NCI-H748 (cell line): ENCODE measurements around the gene STUM.
"Not testable (repeated sequence)": the region's sequence is repeated elsewhere in the genome, so short reads cannot be mapped to it uniquely, and the experiment has no call there.

Source experiments
- DNase-seq: peaks from one replicate; lab custom pipeline; 2025; ENCODE audit not compliant: unreplicated experiment; lab: John Stamatoyannopoulos, UW

The STUM gene, protein sequence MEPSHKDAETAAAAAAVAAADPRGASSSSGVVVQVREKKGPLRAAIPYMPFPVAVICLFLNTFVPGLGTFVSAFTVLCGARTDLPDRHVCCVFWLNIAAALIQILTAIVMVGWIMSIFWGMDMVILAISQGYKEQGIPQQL

DNA sequence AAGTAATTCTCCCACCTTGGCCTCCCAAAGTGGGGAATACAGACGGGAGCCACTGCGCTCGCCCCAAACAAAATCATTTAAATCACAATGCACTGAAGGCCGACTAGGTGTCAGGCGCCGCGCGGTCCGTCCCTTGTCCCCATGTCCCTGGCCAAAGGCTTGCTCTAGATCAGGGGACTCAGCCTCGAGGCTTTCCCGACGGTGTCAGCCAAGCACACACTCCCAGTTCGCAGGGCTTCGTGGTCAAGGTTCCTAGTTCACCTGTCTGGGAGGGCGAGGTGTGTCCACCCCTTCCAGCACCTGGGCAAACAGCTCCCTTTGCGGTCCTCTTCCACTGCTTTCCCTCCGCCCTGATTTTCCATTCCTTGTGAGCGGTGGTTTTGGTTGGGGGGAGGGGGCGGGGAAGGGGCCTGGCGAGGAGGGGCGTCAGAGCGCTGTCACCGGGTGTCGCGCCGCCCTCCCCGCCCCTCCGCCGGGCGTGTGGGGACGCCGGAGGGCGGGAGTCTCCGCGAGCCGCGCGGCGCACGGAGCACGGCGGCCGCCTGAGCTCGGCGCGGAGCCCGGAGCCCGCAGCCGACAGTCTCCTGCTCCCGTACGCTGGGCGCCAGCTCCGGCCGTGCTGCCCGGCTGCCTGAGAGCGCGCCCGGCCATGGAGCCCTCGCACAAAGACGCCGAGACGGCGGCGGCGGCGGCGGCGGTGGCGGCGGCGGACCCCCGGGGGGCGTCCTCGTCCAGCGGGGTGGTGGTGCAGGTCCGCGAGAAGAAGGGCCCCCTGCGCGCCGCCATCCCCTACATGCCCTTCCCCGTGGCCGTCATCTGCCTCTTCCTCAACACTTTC lies at the start of gene STUM:
STUM (plus strand) TSS at position 509 of the 838 bp plus-strand sequence; CDS start at position 650, 141 bp downstream.
- peak; percentile 65 for DNase-seq

- DNase-seq: not testable (repeated sequence)
These were observed 48.9 kb upstream of the STUM start for GRCh38 chr1:226499699-226500098.

DNA sequence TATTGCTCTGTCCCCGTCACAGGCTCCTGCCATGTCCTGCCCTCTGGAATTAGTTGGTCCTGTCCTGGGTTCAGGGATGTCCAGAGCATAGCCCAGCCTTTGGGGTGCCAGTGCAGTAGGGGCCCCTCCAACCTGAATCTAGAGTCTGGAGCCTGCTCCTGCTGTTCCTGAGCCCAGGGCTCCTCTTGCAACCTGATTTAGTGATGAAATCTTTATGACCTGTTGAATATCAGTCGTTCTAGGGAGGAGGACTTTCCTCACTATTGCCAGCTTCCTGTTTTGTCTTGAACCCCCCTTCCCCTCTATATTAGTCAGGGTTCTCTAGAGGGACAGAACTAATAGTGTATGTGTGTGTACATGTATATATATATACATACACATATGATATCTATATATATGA lies 42.5 kb upstream of the STUM start:
- no peak for DNase-seq

- no peak for DNase-seq
These were observed 41.6 kb upstream of the STUM start for GRCh38 chr1:226506921-226507320.

GRCh38 chr1:226510453-226510852 lies 38.1 kb upstream of the STUM start:
- DNase-seq: no peak

GRCh38 chr1:226511296-226511695 lies 37.3 kb upstream of the STUM start:
- DNase-seq: no peak

- no peak for DNase-seq
These were observed 36.4 kb upstream of the STUM start for GRCh38 chr1:226512076-226512728.

DNA sequence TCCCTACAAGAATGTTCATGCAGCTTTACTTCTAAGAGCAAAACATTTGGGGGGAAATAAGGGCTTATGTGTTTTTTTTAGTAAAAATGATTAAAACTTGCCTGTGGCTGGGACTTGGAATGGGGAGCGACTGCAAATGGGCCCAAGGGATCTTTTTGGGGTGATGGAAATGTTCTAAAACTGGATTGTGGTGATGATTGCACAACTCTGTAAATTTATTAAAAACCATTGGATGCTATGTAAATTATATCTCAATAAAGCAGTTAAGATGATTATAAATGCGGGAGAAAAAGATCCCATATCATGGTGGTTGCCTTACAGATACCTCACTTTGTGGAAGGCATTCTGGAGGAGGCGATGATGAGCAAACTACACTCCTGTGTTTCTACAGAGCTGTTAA lies 30.2 kb upstream of the STUM start:
- no peak for DNase-seq

- no peak for DNase-seq
These were observed 29.4 kb upstream of the STUM start for GRCh38 chr1:226519135-226519534.

GRCh38 chr1:226519716-226520598 lies 28.6 kb upstream of the STUM start:
- peak; percentile 24 for DNase-seq

DNA sequence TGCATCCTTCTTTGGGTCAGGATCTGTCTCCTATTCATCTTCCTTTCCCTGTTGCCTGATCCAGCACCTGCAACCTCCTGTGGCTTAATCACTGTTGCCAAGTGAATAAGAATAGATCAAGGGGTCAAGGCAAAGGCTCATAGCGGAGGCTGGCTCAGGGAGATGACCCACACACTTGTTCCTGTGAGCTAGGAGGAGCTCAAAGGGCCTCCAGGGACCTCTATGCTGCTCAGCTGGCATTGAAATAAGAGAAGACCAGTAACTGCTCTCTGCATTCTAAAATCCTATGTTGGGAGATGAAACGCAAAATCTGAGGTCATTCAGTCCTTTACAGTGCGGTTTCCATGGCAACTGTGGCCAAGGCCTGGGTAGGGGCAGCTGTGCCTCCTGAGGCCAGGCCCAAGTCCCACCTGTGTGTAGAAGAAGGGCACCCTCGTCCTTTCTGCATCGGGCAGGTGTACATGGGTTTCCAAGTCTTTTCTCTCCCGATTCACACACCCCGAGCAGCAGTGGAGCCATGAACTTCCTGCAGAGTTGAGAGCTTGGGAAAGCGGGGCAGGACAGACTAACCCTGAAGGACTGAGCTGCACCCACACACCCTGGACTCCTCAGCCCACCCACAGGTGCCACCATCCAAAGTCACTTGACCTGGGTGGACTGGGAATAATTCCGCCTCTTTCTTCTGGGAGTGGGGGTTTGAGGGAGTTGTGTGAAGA lies 27.8 kb upstream of the STUM start:
- DNase-seq: peak; percentile 32

DNA sequence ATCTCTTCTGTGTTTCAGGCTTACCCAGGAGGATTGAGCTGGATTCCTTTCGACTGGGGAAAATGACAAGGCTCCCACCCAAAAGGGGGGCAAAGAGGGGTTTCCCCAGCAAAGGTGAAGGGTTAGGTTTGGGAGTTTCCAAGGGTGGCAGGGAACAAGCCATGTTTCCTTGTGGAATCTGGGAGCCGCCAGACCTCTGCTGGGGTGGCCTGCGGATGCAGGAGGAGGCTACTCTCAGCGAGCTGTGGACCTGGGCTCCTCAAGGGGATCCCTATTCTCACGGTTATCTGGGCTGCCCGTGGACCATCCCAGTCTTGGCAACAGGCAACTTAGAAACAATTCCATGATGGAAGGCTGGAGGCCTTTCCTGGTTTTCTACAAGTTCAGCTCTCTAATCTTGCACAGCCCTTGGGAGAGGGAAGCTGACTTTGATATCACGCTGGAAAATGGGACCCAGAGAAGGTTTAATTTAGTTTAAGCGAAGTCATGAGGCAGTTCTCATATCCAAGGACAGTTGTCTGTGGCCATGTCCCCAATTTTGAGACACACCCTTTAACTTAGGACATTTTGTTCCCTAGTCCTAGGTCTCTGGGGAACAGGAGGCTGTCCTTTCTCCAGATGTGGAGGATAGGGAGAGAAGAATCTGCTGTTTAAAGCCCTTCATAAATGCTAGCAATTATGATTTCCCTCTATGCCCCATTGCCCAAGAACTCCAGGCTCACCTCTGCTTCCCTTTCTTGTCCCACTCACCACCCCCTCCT lies 24.7 kb upstream of the STUM start:
- no peak for DNase-seq

DNA sequence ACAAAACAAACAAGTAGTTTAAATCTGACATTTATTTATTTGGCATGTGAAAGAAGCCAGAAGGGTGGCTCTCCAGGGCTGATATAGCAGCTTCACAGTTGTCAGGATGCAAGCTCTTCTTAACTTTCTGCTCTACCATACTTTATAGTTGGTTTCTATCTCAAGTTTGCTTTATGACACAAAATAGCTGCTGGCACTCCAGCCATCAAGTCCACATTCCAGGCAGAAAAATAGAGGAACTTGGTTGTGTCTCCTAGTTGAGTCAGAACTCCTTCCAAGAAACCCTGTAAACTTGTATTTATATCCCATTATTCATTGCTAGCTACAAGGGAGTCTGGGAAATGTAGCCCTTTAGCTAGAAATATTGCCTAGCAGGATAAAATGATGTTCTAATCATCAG lies 24.0 kb upstream of the STUM start:
- no peak for DNase-seq

GRCh38 chr1:226525750-226526149 lies 22.8 kb upstream of the STUM start:
- no peak for DNase-seq

GRCh38 chr1:226526801-226527595 lies 21.6 kb upstream of the STUM start:
- no peak for DNase-seq

DNA sequence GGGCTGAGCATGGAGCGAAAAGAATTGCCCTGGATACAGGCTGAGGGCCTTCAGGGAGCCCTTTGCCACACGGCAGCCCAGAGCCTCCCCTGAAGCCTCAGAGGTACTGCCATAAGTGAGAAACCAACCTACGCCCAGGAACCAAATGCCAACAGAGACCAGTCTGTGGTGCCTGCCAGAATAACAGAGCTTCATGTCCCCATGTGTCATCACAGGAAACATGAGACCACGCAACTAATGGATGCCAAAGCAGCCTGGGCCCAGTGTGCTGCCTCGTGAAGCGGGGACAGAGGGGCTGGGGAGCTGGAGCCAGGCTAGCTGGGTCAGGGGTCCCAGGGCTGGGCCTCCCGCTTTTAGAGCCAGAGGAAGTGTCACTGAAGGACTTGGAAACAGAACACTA lies 18.7 kb upstream of the STUM start:
- DNase-seq: no peak

GRCh38 chr1:226530591-226530990 lies 18.0 kb upstream of the STUM start:
- DNase-seq: no peak

- DNase-seq: no peak
These were observed 17.0 kb upstream of the STUM start for GRCh38 chr1:226531360-226532093.
